ENCODE data around the gene TRPM2. TPM values are rescaled to one million over a fixed set of nuclear protein-coding genes. Genes with fewer than 3 reads are reported as not detected.
A peak's percentile ranks its signal among the peaks of the same experiment; 100 is the strongest.
"Not testable (repeated sequence)": the region's sequence is repeated elsewhere in the genome, so short reads cannot be mapped to it uniquely, and the experiment has no call there.

Gene TRPM2
- total RNA-seq, 3 donors from 2014 or later (not counting 1 experiment from before 2014, with no cell fraction given) = 21.7 to 70.5 (median 25.2) TPM

DNA sequence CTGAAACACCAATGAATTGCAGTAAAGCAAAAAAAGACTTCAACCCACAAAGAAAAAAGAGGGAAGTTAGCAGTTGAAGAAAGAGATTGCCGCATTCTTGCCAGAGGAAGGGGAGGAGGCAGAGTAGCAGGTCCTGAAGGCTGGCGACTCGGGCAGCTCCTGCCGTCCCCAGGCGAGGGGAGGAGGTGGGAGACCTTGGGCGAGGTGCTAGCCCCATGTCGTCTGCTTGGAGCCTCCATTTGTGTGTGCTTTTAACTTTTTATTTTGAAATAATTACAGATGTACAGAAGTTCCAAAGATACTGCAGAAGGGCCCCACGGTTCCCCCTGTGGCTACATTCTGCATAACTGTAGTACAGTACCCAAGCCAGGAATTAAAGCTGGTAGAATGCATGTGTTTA, 6.7 kb downstream of the TRPM2 start:
- Histone ChIP-seq H3K9me3 (ENCODE audit: control insufficient read depth, insufficient read depth, low read length) (no peaks in the 10 kb centered on the region), H3K4me3 (ENCODE audit: low read length) (no peak overlapping the region), H3K27me3 (ENCODE audit: control insufficient read depth, insufficient read depth, low read length) (no peaks in the 10 kb centered on the region), H3K27ac (ENCODE audit: low read length) (no peak overlapping the region), H3K36me3 (ENCODE audit: control insufficient read depth, insufficient read depth, low read length) (peaks cover 13% of the 10 kb centered on the region), H3K4me1 (ENCODE audit: control insufficient read depth, insufficient read depth, low read length) (peaks cover 11% of the 10 kb centered on the region)
- 11% methylated on average over 8 of the region's 8 CpGs for WGBS (ENCODE audit: insufficient coverage)
- TF ChIP-seq, protein P1, sequence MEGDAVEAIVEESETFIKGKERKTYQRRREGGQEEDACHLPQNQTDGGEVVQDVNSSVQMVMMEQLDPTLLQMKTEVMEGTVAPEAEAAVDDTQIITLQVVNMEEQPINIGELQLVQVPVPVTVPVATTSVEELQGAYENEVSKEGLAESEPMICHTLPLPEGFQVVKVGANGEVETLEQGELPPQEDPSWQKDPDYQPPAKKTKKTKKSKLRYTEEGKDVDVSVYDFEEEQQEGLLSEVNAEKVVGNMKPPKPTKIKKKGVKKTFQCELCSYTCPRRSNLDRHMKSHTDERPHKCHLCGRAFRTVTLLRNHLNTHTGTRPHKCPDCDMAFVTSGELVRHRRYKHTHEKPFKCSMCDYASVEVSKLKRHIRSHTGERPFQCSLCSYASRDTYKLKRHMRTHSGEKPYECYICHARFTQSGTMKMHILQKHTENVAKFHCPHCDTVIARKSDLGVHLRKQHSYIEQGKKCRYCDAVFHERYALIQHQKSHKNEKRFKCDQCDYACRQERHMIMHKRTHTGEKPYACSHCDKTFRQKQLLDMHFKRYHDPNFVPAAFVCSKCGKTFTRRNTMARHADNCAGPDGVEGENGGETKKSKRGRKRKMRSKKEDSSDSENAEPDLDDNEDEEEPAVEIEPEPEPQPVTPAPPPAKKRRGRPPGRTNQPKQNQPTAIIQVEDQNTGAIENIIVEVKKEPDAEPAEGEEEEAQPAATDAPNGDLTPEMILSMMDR (IDR thresholded peaks at IDR 0.05) = no peak
- Mint-ChIP-seq H3K4me1 (peaks cover 37 to 48% of the 10 kb centered on the region in 2 donors), H3K36me3 (peaks cover 8% of the 10 kb centered on the region), H3K27me3 (ENCODE audit: low read depth in 2 of 2) (no peaks in the 10 kb centered on the region), H3K9me3 (peaks cover 0 to 4% of the 10 kb centered on the region in 2 donors), H3K4me3 (no peak overlapping the region), H3K27ac (no peak overlapping the region)
- DNase-seq (no peak), ATAC-seq (peak; percentile 30 to 52 (median 43))
- intact Hi-C loops (cut with micrococcal nuclease) = no loop called here

GRCh38 chr21:44361903-44362302, 8.5 kb downstream of the TRPM2 start:
- H3K27me3 Mint-ChIP-seq (ENCODE audit: low read depth in 2 of 2); H3K4me1 ChIP-seq (ENCODE audit: control insufficient read depth, insufficient read depth, low read length); H3K36me3 ChIP-seq (ENCODE audit: control insufficient read depth, insufficient read depth, low read length); H3K27ac ChIP-seq (ENCODE audit: low read length); H3K4me3 ChIP-seq (ENCODE audit: low read length); intact Hi-C loops (cut with micrococcal nuclease); H3K27me3 ChIP-seq (ENCODE audit: control insufficient read depth, insufficient read depth, low read length); ATAC-seq; H3K9me3 Mint-ChIP-seq; DNase-seq; H3K27ac Mint-ChIP-seq; H3K9me3 ChIP-seq (ENCODE audit: control insufficient read depth, insufficient read depth, low read length); H3K4me3 Mint-ChIP-seq; H3K36me3 Mint-ChIP-seq: not testable (repeated sequence)
- H3K4me1 Mint-ChIP-seq = peaks cover 21 to 35% of the 10 kb centered on the region in 2 donors
- 100% methylated on average over 1 of the region's 5 CpGs for WGBS (ENCODE audit: insufficient coverage)

- no peak overlapping the region for H3K27ac ChIP-seq (ENCODE audit: low read length)
- H3K9me3 ChIP-seq (ENCODE audit: control insufficient read depth, insufficient read depth, low read length) = no peaks in the 10 kb centered on the region
- Mint-ChIP-seq H3K36me3 (peaks cover 8% of the 10 kb centered on the region), H3K27ac (no peak overlapping the region), H3K4me3 (no peak overlapping the region), H3K9me3 (peaks cover 0 to 4% of the 10 kb centered on the region in 2 donors), H3K27me3 (ENCODE audit: low read depth in 2 of 2) (no peaks in the 10 kb centered on the region), H3K4me1 (peaks cover 23 to 34% of the 10 kb centered on the region in 2 donors)
- peaks cover 2% of the 10 kb centered on the region for H3K36me3 ChIP-seq (ENCODE audit: control insufficient read depth, insufficient read depth, low read length)
- H3K27me3 ChIP-seq (ENCODE audit: control insufficient read depth, insufficient read depth, low read length) = peaks cover 2% of the 10 kb centered on the region
- H3K4me1 ChIP-seq (ENCODE audit: control insufficient read depth, insufficient read depth, low read length) = peaks cover 4% of the 10 kb centered on the region
- intact Hi-C loops (cut with micrococcal nuclease) = no loop called here
- no peak for ATAC-seq
- TF ChIP-seq, protein P1 (IDR thresholded peaks at IDR 0.05) = no peak
- no peak overlapping the region for H3K4me3 ChIP-seq (ENCODE audit: low read length)
- no peak for DNase-seq
- 92% methylated on average over 1 of the region's 1 CpG for WGBS (ENCODE audit: insufficient coverage)
Observed at GRCh38 chr21:44363278-44363677, 9.9 kb downstream of the TRPM2 start.

- WGBS (ENCODE audit: insufficient coverage) = 83% methylated on average over 20 of the region's 22 CpGs
- Mint-ChIP-seq H3K36me3 (peaks cover 8% of the 10 kb centered on the region), H3K4me3 (no peak overlapping the region), H3K4me1 (peaks cover 23 to 39% of the 10 kb centered on the region in 2 donors), H3K27me3 (ENCODE audit: low read depth in 2 of 2) (no peaks in the 10 kb centered on the region), H3K27ac (no peak overlapping the region), H3K9me3 (peaks cover 0 to 4% of the 10 kb centered on the region in 2 donors)
- Histone ChIP-seq H3K36me3 (ENCODE audit: control insufficient read depth, insufficient read depth, low read length) (peaks cover 2% of the 10 kb centered on the region), H3K4me3 (ENCODE audit: low read length) (no peak overlapping the region), H3K27me3 (ENCODE audit: control insufficient read depth, insufficient read depth, low read length) (peaks cover 4% of the 10 kb centered on the region), H3K4me1 (ENCODE audit: control insufficient read depth, insufficient read depth, low read length) (peaks cover 4% of the 10 kb centered on the region), H3K9me3 (ENCODE audit: control insufficient read depth, insufficient read depth, low read length) (no peaks in the 10 kb centered on the region), H3K27ac (ENCODE audit: low read length) (no peak overlapping the region)
- intact Hi-C loops (cut with micrococcal nuclease) = no loop called here
- TF ChIP-seq, protein P1 (IDR thresholded peaks at IDR 0.05) = no peak
- DNase-seq (no peak), ATAC-seq (no peak)
Observed at GRCh38 chr21:44364151-44365053, 11.0 kb downstream of the TRPM2 start.
